Transverse colon (tissue), 4 donors: ENCODE data around the gene SMAD2.

Source experiments
- EP300 ChIP-seq: sonication (generic); formaldehyde crosslinking; IDR thresholded peaks from one replicate; pipeline ENCODE4 v1.6.1; 2017; ENCODE audit warnings: antibody characterized with exemption, low read depth
- POLR2A ChIP-seq: fragments of 450-650 bp; IDR thresholded peaks from one replicate; pipeline ENCODE4 v1.6.1; 2016; ENCODE audit warnings: antibody characterized with exemption, mild to moderate bottlenecking, moderate library complexity
- POLR2AphosphoS5 ChIP-seq, 3 donors: sonication (generic); formaldehyde crosslinking; IDR thresholded peaks; one replicate each; pipeline ENCODE4 v1.6.1; 2016; ENCODE audit warnings: antibody characterized with exemption in 3 of 3
- TF ChIP-seq, protein P1 (sequence below), 5 experiments: fragments of 200-600 bp in 3 of 5; fragments of 450-650 bp in 2 of 5; sonication (generic) in 3 of 5; IDR thresholded peaks; 1 replicate in 2 of 5; 2 replicates in 3 of 5; pipeline ENCODE4 v1.5.1; 2016 to 2017; ENCODE audit warnings: antibody characterized with exemption in 5 of 5, inconsistent platforms in 3 of 5, mild to moderate bottlenecking in 2 of 5, moderate library complexity in 1 of 5

- TF ChIP-seq EP300: no peak
- TF ChIP-seq POLR2AphosphoS5 (IDR thresholded peaks at IDR 0.05): no peak
- TF ChIP-seq POLR2A: no peak
- TF ChIP-seq, protein P1, sequence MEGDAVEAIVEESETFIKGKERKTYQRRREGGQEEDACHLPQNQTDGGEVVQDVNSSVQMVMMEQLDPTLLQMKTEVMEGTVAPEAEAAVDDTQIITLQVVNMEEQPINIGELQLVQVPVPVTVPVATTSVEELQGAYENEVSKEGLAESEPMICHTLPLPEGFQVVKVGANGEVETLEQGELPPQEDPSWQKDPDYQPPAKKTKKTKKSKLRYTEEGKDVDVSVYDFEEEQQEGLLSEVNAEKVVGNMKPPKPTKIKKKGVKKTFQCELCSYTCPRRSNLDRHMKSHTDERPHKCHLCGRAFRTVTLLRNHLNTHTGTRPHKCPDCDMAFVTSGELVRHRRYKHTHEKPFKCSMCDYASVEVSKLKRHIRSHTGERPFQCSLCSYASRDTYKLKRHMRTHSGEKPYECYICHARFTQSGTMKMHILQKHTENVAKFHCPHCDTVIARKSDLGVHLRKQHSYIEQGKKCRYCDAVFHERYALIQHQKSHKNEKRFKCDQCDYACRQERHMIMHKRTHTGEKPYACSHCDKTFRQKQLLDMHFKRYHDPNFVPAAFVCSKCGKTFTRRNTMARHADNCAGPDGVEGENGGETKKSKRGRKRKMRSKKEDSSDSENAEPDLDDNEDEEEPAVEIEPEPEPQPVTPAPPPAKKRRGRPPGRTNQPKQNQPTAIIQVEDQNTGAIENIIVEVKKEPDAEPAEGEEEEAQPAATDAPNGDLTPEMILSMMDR (IDR thresholded peaks at IDR 0.05): no peak
These were observed 20.1 kb upstream of the SMAD2 start for GRCh38 chr18:47950511-47950910.
